Renal cortical epithelial cell (primary cell): ENCODE measurements around the gene HLA-DRB1. TPM values are rescaled to one million over a fixed set of nuclear protein-coding genes. Genes with fewer than 3 reads are reported as not detected.
A peak's percentile ranks its signal among the peaks of the same experiment; 100 is the strongest.
"Not testable (repeated sequence)": the region's sequence is repeated elsewhere in the genome, so short reads cannot be mapped to it uniquely, and the experiment has no call there.

Experiments
- DNase-seq: peaks from one replicate; pipeline ENCODE4 v3.0.0-alpha.2; 2011; ENCODE audit warnings: low read depth
- total RNA-seq: library from RNA; depleted of rRNA; stranded (reverse); fragments of >200 nt; gene quantifications from 2 replicates; pipeline ENCODE4 v1.2.3, GENCODE V29; 2014

The HLA-DRB1 gene
- total RNA-seq, result 0.99 and 18.2 TPM in 2 replicates

DNA sequence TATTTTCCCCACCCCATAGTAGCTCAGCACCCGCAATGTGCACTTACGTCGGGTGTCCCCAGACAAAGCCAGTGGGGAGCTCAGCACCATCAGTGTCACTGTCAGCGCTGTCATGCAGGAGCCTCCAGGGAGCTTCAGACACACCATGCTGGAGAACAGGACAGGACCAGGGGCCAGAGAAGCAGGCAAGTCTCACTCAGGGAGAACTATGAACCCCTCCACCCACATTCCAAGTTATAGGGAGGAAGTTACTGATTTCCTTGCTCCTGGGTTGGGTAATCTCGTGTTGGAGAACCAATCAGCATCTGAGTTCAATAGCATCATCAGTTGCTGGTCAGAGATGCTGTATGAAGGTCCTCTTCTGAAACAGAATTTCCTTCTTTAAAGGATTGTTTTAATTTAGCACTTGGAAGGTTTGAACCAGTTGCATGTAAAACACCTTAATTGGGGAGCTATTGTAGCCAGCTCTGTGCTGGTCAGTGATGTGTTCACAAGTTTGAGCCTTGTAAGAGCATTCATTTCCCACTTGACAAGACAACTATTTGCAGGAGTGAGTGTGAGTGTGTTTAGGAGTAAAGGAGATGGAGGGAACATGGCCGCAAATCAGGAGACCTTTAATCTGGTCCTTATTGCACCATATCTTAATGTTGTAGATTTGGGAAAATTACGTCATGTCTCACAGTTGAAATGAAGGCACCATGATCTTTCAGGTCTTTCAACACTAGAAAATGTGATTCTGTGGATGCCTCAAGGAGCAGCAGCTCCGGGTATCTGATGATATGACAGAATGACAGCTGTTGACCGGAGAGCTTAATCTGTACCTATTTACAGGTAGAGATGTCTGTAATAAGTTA, at the start of gene HLA-DRB1:
Gene HLA-DRB1, minus strand, starts transcription at position 253 of the 854 bp plus-strand sequence. Its CDS starts 106 bp downstream, at position 147.
- DNase-seq, result peak; percentile 43

DNA sequence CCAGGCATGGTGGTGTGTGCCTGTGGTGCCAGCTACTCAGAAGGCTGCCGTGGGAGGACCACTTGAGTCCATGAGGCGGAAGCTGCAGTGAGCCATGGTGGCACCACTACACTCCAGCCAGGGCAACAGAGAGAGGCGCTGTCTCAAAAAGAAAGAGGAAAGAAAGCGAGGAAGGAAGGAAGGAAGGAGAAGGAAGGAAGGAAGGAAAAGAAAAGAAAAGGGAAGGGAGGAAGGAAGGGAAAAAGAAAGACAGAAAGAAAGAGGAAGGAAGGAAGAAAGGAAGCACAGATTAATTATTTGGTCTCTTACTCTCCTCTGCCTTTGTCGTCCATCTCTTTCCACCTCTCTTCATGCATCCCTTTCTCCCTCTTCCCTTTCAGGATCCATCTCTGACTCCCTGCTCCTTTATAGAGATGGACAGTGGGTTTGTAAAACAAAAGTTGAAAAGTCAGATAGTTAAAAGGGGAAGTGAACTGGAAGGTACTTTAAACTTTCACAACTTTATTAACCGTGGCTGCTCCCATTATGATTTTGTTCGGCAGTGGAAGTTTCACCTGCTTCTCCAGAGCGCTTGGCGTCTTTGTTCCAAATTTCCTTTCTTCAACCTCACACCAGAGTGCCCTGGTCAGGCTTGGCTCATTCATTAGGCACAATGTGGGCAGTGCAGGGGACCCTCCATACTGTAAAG, 49.0 kb upstream of the HLA-DRB1 start:
- DNase-seq, result no peak

DNA sequence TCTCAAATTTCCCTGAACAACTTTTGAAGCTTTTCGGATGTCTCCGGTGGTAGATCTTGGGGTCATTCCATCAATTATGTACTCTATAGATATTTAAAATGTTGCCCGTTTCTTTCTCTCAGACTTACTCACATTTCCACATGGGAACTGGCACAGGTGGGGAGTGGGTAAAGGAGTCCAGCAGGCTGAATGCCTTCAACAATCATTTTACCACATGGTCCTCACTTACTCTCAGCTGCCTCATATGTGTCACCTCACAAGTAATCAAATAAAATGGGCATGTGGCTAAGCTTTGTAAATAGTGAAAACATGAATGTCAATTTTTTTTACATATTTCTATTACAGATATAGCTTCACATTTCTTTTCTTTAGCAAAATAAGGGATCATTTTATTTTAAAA, 48.2 kb upstream of the HLA-DRB1 start:
- no peak for DNase-seq

DNA sequence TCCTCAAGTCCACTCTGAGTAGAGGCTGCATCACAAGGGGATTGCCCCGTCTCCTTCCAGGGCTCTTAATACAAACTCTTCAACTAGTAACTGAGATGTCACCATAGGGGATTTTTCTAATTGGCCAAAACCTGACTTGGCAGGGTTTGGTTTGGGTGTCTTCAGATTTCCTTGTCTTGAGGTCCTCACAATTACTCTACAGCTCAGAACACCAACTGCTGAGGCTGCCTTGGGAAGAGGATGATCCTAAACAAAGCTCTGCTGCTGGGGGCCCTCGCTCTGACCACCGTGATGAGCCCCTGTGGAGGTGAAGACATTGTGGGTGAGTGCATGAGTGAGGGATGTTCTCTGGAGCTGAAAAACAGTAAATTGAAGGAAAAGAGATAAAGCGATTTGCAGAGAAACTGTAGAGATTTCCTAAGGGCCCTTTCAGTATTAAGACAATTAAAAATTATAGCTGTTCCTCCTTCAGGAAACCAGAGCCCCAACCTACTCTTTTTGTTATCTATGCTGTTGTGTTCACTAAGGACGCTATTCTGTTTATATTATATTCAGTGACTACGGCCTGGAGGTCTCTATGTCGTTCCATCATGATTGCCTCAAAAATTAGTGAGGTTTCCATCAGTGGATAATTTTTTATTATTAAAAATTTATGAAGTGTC, 47.7 kb upstream of the HLA-DRB1 start, which contains the start of gene HLA-DQA1:
Gene HLA-DQA1, plus strand, starts transcription at position 188 of the 662 bp plus-strand sequence. Its CDS starts 53 bp downstream, at position 241.
- DNase-seq, result no peak

DNA sequence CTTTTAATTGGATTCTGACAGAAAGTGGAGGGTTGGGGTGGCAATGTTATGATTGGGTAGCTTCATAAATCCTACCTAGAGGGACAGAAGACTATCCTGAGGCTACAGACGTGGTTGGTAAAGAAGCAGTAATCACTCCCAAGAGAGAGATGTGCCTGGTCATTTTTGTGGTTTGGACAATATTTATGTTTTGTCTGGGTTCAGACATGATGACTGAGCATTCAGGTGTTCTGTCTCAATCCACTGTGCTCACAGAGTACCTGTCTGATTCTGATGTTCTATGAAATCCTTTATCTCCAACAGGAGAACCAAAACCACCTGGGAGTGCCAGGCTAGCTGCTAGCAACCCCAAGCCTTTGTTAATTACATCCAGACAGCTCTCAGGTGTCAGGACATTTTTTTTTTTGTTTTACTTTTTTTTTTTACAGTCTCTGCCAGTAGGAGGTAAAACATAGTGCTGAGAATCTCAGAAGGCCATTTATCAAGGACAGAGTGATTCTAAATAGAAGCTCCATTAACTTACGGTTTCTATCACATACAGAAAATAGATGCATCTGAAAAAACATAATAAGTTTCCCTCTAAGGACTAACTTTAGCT, 46.0 kb upstream of the HLA-DRB1 start:
- no peak for DNase-seq

DNA sequence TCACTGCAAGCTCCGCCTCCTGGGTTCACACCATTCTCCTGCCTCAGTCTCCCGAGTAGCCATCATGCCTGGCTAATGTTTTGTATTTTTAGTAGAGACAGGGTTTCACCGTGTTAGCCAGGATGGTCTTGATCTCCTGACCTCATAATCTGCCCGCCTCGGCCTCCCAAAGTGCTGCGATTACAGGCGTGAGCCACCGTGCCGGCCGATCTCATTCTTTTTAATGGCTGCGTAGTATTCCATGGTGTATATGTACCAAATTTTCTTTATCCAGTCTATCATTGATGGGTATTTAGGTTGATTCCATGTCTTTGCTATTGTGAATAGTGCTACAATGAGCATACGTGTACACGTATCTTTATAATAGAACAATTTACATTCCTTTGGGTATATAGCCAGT, 40.1 kb upstream of the HLA-DRB1 start:
- not testable (repeated sequence) for DNase-seq

DNA sequence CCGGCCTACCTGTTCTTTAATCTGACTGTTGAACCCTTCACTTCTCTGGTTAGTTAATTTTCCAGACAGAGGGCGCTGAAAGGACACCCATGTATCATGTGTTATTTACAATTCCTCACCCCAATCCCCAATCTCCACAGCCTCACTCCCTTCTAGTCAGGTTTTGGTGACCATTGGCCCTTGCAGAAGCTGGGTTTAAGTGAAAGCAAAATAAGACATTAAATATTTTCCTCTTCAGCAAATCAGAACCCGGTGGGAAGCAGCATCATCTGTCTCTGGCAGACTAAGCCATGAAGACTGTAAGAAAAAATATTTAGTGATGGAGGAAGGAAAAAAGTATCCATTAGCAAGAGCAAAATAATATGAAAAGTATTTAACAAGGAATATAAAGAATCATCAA, 38.2 kb upstream of the HLA-DRB1 start:
- DNase-seq, result peak; percentile 64

DNA sequence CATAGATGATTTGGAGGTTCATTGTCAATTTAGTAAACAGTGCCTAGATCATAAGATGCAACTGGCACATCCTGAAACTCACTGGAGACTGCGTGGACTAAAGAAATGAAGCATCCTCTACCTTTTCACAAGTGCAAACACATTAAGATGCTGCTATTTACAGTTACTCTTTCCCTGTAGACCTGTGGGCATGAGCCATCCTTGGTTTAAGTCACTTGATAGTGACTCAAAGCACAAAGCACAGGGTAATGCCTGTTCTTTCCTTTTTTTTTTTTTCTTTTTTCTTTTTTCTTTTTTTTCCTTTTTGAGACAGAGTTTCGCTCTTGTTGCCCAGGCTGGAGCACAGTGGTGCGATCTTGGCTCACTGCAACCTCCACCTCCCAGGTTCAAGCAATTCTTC, 37.6 kb upstream of the HLA-DRB1 start:
- no peak for DNase-seq

DNA sequence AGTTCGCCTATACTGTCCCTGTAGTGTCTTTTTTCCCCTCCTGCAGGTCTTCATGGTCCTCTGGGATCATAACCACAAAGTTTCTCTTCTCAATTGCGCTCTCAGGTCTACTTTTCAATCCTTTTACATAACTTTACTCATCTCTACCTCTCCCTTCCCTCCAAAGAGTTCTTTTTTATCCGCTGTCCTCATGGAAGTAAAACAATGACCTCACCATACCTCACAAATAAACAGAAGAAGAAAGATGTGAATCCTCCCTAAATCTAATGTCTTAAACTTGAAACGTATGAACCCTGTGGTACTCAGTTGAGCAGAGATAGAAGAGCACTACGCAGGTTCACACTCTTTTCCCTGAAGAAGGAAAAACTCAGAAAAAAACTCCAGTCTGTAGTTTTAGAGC, 35.5 kb upstream of the HLA-DRB1 start:
- no peak for DNase-seq

DNA sequence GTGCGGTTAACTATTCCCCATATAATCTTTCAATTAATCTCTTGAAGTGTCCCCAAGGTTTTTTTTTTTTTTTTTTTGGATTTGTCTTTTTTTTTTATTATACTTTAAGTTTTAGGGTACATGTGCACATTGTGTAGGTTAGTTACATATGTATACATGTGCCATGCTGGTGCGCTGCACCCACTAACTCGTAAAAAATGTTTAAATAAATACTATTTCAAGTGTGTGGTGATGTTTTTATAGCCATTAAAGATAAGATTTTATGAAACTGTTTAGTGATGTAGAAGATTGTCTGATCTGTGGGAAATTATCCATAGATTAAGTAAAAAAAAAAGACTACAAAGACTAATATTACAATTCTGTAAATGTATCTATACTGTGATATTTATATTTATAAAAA, 34.9 kb upstream of the HLA-DRB1 start:
- no peak for DNase-seq

DNA sequence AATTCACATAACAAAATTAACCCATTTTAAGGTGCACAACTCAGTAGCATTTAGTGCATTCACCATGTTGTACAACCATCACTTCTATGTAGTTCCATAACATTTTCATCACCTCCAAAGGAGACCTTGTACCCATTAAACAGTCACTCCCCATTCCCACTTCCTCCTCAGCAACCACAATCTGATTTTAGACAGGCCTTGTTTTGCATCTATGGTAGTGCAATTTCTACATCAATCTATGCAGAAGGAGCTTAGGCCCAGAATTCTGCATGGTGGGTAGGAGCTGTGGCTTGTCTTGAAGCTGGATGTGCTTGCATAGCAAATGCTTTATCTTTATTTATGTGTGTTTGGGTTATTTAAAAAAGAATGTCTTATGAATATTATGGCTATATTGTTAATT, 34.0 kb upstream of the HLA-DRB1 start:
- DNase-seq, result no peak

DNA sequence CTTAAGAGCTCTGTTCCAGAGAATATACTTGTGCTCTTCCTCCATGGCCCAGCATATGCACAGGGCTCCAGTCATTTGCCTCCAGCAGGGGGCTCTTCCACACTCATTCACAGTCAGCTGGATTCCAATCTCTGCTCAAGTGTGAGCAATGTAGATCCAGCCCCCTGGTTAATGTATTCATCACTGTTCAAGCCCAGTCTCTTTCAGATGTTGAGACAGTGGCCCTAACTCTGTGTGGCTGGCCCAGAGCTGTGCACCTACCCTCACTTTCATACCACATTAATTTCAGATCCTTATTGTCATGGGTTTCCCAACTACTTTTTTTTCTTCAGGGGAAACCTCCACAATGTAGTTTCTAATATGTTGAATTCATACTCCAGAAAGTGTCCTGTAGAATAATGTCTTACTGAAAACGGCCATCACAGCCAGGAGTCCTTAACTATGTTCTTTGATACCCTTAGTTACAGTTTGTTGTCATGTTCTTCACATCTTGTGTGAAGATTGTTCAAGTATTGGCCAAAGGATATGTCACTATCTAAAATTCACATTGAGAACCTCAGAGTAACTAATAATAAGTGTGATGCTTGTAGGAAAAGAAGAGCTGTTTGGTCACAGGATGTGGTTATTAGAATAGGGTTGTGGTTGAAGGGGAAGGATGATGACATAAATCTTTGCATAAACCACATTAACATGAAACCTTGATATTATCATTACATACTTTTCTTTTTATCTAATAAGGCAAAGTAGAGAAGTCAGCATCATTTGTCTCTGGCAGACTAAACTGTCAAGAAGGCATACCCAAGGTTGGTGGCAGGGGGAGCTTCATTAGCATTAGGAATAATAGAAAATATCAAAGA, 33.1 kb upstream of the HLA-DRB1 start:
- peak; percentile 52 for DNase-seq

DNA sequence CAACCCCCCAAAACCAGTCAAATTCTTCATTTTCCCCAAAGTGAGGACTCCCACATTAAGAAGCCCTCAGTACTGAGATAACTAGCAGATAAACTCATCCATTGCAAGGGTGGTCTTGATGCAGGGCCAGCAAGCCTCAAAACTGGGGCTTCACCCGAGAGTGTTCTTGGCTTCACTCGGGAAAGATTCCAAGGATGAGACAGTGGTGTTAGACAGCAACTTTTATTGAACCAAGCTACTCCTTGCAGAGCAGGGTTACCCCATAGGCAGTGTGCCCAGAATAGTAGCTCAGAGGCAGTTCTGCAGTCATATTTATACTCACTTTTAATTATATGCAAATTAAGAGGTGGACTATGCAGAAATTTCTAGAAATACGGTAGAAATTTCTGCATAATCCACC, 31.7 kb upstream of the HLA-DRB1 start:
- no peak for DNase-seq

DNA sequence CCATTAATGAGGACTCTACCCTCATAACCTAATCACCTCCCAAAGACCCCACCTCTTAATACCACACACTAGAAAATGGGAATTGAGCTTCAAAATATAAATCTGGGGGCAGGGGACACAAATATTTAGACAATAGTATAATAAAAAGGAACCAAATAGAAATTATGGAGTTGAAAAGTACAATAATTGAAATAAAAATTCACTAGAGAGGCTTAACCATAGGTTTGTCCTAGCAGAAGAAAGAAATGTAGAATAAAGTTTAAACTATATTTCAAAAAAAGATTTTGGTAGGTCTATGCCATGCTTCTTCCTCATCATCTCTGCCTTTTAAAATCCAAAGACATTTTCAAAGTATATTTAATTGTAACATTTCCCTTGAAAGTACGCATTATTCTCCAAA, 28.1 kb upstream of the HLA-DRB1 start:
- no peak for DNase-seq

DNA sequence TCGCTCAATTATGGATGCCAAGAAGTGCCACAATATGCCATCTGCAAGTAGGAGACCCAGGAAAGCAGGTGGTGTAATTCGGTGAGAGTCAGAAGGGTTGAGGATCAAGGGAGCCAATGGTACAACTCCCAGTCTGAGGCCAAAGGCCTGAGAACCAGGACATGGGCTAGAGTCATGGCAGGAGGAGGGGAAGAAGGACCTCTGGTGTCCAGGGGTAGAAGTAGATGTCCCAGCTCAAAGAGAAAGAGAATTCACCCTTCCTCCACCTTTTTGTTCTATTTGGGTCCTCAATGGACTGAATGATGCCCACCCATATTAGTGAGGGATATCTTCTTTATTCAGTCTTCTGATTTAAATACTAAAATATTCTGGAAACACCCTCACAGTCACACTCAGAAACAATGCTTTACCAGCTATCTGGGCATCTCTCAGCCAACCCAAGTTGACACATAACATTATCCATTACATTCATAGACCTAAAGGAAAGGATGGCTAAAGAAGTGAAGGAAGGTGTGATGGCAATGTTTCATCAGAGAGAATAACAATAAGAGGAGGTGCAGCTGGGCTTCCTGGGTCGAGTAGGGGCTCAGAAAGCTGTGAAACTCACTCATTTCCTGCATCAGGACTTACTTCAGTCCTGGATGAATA, 26.4 kb upstream of the HLA-DRB1 start:
- no peak for DNase-seq

DNA sequence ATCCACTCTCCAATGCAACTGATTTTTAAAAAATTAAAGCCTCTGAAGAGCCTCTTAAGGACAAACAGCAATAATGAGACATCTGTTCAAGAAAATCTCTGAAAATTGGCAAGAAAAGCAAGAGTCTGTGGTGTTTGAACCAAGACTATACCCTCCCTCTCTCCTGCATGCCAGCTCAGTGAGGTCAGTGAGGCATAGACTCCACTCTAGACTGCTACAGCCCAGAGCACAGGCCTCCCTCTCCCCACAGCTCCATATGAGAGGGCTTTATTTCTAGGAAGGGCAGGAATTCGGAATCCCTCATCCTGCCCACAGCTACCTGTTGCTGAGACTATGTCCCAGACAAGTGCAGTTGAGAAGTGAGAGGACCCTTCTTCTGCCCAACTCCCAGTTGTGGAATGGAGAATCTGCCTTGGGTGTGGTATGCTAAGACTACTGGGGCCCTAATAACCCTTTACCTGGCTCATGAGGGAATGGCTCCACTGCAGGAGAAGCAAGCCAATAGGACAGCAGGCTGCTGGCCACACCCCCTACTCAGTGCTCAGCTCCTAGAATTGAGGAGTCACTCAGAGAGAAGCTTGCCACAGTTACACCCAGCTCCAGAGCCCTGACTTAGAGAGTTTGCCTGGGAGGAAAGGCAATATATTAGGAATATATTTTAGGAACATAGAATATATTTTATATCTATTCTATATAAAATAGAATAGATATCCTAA, 24.9 kb upstream of the HLA-DRB1 start:
- DNase-seq, result peak; percentile 45

DNA sequence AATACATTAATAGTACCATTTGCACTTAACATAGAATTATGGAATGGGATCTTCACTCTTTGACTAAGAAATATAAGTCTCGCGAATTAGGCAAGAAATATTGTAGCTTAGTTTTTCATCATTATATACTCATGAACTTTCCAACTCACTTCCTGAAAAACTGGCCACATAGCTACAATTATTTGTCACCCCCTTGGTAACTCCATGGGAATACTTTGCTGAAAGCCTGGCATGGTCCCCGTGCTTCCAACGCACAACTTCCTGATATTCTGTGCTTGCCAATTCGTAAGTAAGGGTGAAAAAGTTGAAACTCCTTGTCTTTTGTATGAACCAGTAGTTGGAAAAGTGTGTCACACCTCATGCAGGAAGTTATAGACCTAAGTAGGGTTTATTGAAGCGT, 23.8 kb upstream of the HLA-DRB1 start:
- DNase-seq, result no peak

DNA sequence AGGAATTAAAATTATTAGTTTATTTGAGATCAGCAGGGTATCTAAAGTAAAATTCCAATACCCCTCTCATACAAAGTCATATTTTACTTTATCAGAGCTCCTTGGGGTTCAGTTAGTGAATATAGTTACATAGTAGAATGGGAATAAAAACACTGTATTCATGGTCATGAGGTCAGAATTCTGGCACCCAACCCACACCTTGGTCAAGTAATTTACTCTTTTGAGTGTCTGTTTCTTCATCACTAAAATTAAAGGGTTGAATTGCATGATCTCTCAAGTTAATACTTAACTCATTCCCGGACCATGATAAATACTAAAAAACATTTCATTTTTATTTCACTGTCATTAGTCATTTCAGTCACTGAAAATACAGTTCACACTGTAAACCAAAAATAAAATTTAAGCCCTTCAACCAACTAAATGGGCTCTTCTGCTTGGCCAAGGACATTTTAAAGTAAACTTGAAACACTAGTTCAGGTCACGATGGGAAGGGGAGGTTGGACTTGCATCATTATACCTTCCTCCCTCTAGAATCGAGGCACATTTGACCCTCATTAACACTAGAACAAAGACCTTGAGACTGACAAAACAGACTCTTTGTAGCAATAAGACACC, 21.1 kb upstream of the HLA-DRB1 start:
- no peak for DNase-seq
